PC-9 (cell line): ENCODE data around the gene TMTC2. TPM values are rescaled to one million over a fixed set of nuclear protein-coding genes. Genes with fewer than 3 reads are reported as not detected.

Experiments used
- BruUV-seq: library from RNA; stranded (reverse); fragments of 400-500 nt; replicated peaks from 2 replicates; lab custom pipeline; 2021; lab: Mats Ljungman, UMichigan
- CTCF ChIA-PET: fragments of 300-600 bp; sonication (Branson Sonifier 250); formaldehyde crosslinking; loops from one replicate; lab custom pipeline; 2022; ENCODE audit warnings: antibody characterized with exemption; lab: Charles Lee
- POLR2A ChIA-PET: fragments of 300-600 bp; sonication (Branson Sonifier 250); formaldehyde crosslinking; loops from one replicate; lab custom pipeline; 2022; ENCODE audit warnings: antibody characterized with exemption; ENCODE audit not compliant: unreplicated experiment; lab: Charles Lee
- DNase-seq, 2 experiments: peaks; one replicate each; pipeline versions ENCODE4 v3.0.0 to v3.0.0-alpha.2; 2015 to 2022; ENCODE audit warnings: mixed read lengths in 1 of 2
- H2AFZ ChIP-seq: fragments of 200-600 bp; sonication (generic); 2 replicates; pipeline ENCODE4 v1.8.1; 2017; ENCODE audit warnings: antibody characterized with exemption
- H3F3A ChIP-seq: fragments of 200-600 bp; sonication (generic); 2 replicates; pipeline ENCODE4 v1.8.1; 2017; ENCODE audit warnings: antibody characterized with exemption, mild to moderate bottlenecking, low read depth; ENCODE audit not compliant: insufficient read depth
- H3K27ac ChIP-seq: fragments of 200-600 bp; sonication (generic); 2 replicates; pipeline ENCODE4 v1.6.1; 2016; ENCODE audit warnings: mixed run types
- H3K27me3 ChIP-seq: fragments of 200-600 bp; sonication (generic); 2 replicates; pipeline ENCODE4 v1.6.1; 2016; ENCODE audit warnings: low read depth, mixed run types; ENCODE audit not compliant: insufficient read depth
- H3K36me3 ChIP-seq: fragments of 200-600 bp; sonication (generic); 2 replicates; pipeline ENCODE4 v1.6.1; 2016; ENCODE audit warnings: low read depth, mixed run types
- H3K4me1 ChIP-seq: fragments of 200-600 bp; sonication (generic); replicated peaks from 2 replicates; pipeline ENCODE4 v1.6.1; 2016; ENCODE audit warnings: mixed run types; ENCODE audit not compliant: insufficient read depth
- H3K4me2 ChIP-seq: fragments of 200-600 bp; sonication (generic); 2 replicates; pipeline ENCODE4 v1.6.1; 2017; ENCODE audit warnings: mixed run types
- H3K4me3 ChIP-seq: fragments of 200-600 bp; sonication (generic); 2 replicates; pipeline ENCODE4 v1.6.1; 2016; ENCODE audit warnings: mixed run types
- H3K79me2 ChIP-seq: fragments of 200-600 bp; sonication (generic); 2 replicates; pipeline ENCODE4 v1.6.1; 2017; ENCODE audit warnings: low read depth, mixed run types
- H3K9me2 ChIP-seq: fragments of 200-600 bp; sonication (generic); 2 replicates; pipeline ENCODE4 v1.8.1; 2017; ENCODE audit warnings: mild to moderate bottlenecking; ENCODE audit not compliant: insufficient read depth
- H3K9me3 ChIP-seq: fragments of 200-600 bp; sonication (generic); 2 replicates; pipeline ENCODE4 v1.8.1; 2016; ENCODE audit warnings: low read depth; ENCODE audit not compliant: insufficient read depth
- H4K20me1 ChIP-seq: fragments of 200-600 bp; sonication (generic); 2 replicates; pipeline ENCODE4 v1.8.1; 2017; ENCODE audit not compliant: insufficient read depth
- EZH2 ChIP-seq: fragments of 200-600 bp; sonication (generic); IDR thresholded peaks from 2 replicates; pipeline ENCODE4 v1.8.0; 2017; ENCODE audit warnings: antibody characterized with exemption, low read depth
- intact Hi-C: fragments of 100-400 bp; cut with micrococcal nuclease; formaldehyde crosslinking; loops from one replicate; pipeline ENCODE4 v1.10.0; 2022; ENCODE audit not compliant: unreplicated experiment
- total RNA-seq: library from RNA; stranded (reverse); gene quantifications from 2 replicates; pipeline ENCODE4 v1.2.3, GENCODE V29; 2021
- TF ChIP-seq, protein P1 (sequence below): fragments of 200-600 bp; sonication (generic); conservative IDR thresholded peaks from 2 replicates; pipeline ENCODE4 v1.6.1; 2017; ENCODE audit warnings: mixed run types, antibody characterized with exemption, mild to moderate bottlenecking, moderate library complexity

The TMTC2 gene
- total RNA-seq, 1 experiment from 2014 or later = 8.6 TPM

DNA sequence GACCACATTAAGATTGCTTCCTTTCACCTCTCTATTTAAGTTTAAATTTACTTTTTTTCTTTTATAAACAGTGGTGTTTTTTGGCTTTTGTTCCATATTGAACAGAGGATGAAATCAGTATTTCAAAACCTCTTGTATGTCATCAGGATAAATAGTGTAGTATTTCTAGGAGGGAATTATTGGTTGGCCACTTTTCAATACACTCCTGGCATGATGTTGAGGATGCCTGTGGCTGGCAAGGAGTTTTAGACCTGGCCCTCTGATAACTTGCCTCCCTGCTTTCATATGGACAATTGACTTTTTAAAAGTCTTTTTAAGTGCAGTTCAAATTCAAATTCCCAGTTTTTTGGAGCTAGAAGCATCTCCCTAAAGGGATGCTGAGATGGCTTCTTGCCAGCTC lies 9.8 kb downstream of the TMTC2 start:
- POLR2A ChIA-PET = no interaction called here
- intact Hi-C loops = no loop called here
- Histone ChIP-seq H3K4me3 (no peak overlapping the region), H4K20me1 (no peaks in the 10 kb centered on the region), H3K79me2 (no peaks in the 10 kb centered on the region), H3K27ac (no peak overlapping the region), H3K36me3 (no peaks in the 10 kb centered on the region), H3K9me3 (no peaks in the 10 kb centered on the region), H3K4me2 (no peak overlapping the region), H3K4me1 (peaks cover 8% of the 10 kb centered on the region; the same call in 1 of the 2 replicates), H3K9me2 (no peaks in the 10 kb centered on the region; the same call in 1 of the 2 replicates), H3K27me3 (no peaks in the 10 kb centered on the region), H2AFZ (no peak overlapping the region), H3F3A (peaks cover 6% of the 10 kb centered on the region; the same call in 1 of the 2 replicates)
- no peak for DNase-seq
- TF ChIP-seq, protein P1, sequence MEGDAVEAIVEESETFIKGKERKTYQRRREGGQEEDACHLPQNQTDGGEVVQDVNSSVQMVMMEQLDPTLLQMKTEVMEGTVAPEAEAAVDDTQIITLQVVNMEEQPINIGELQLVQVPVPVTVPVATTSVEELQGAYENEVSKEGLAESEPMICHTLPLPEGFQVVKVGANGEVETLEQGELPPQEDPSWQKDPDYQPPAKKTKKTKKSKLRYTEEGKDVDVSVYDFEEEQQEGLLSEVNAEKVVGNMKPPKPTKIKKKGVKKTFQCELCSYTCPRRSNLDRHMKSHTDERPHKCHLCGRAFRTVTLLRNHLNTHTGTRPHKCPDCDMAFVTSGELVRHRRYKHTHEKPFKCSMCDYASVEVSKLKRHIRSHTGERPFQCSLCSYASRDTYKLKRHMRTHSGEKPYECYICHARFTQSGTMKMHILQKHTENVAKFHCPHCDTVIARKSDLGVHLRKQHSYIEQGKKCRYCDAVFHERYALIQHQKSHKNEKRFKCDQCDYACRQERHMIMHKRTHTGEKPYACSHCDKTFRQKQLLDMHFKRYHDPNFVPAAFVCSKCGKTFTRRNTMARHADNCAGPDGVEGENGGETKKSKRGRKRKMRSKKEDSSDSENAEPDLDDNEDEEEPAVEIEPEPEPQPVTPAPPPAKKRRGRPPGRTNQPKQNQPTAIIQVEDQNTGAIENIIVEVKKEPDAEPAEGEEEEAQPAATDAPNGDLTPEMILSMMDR = no peak
- no peak for TF ChIP-seq EZH2
- CTCF ChIA-PET = no interaction called here
- BruUV-seq = no TSS peak

DNA sequence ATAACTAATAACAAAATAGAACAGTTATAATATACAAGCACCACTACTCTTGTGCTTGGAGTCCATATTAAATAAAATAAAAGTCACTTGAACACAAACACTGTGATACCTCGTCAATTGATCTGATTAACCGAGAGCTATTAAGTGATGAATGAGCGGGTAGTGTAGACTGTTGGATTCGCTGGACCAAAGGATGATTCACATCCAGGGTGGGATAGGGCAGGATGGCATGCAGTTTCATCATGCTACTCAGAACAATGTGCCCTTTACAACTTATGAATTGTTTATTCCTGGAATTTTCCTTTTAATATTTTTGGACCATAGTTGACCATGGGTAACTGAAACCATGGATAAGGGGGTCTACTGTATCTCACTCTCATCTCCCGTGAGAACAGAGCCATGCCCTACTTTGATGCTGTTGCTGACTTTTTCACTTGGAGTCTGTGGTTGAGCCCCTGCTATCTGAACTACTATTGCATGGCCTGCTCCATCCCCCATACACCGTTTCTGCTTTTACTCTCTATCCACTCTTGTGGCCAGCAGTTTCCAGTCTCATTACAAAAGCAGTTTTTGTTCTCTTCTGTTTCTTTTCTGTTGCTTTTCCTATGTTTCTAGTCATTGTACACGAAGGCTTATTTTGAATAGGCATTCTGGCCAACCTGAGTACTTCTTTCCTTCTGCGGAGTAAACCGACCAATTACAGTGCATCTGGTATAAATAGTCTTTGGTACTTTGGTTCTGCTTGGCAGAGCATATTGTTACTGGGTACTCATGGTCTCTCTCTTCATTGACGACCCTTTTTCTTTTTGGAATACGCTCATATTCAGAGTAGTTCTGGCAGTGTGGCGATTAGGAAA lies 12.2 kb downstream of the TMTC2 start:
- no peaks in the 10 kb centered on the region for H3K9me3 ChIP-seq
- H2AFZ ChIP-seq = no peak overlapping the region
- ChIA-PET POLR2A (no interaction called here), CTCF (no interaction called here)
- peaks cover 6% of the 10 kb centered on the region; the same call in 1 of the 2 replicates for H3F3A ChIP-seq
- no peaks in the 10 kb centered on the region for H3K36me3 ChIP-seq
- no peaks in the 10 kb centered on the region for H3K79me2 ChIP-seq
- H3K27ac ChIP-seq = no peak overlapping the region
- H3K4me2 ChIP-seq = no peak overlapping the region
- DNase-seq = no peak
- H3K9me2 ChIP-seq = no peaks in the 10 kb centered on the region
- BruUV-seq = no TSS peak
- no peaks in the 10 kb centered on the region for H3K27me3 ChIP-seq
- TF ChIP-seq, protein P1 = no peak
- no peak for TF ChIP-seq EZH2
- peaks cover 8% of the 10 kb centered on the region; the same call in 1 of the 2 replicates for H3K4me1 ChIP-seq
- H4K20me1 ChIP-seq = no peaks in the 10 kb centered on the region
- no peak overlapping the region for H3K4me3 ChIP-seq
- intact Hi-C loops = no loop called here

DNA sequence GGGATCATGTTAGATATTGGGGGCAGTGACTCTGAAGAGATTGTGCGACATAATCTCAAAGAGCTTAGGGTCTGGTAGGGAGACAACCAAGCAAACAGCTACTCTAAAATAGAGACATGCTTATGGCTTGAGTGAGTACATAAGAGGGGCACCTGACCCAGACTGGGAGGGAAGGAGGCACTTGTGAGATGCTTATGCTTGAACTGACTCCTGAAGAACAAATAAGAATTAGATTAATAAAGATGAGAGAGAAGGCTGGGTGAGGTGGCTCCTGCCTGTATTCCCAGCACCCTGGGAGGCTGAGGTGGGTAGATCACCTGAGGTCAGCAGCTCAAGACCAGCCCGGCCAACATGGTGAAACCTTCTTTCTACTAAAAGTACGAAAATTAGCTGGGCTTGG lies 19.1 kb downstream of the TMTC2 start:
- POLR2A ChIA-PET = no interaction called here
- Histone ChIP-seq H3K4me2 (no peak overlapping the region), H2AFZ (no peak overlapping the region), H3K4me1 (no peaks in the 10 kb centered on the region), H3K79me2 (no peaks in the 10 kb centered on the region), H3K4me3 (no peak overlapping the region), H3K27me3 (no peaks in the 10 kb centered on the region), H3K9me2 (no peaks in the 10 kb centered on the region), H3F3A (no peaks in the 10 kb centered on the region), H3K9me3 (no peaks in the 10 kb centered on the region), H3K27ac (no peak overlapping the region), H3K36me3 (no peaks in the 10 kb centered on the region), H4K20me1 (no peaks in the 10 kb centered on the region; the same call in 1 of the 2 replicates)
- TF ChIP-seq EZH2 = no peak
- TF ChIP-seq, protein P1 = no peak
- intact Hi-C loops = no loop called here
- no TSS peak for BruUV-seq
- DNase-seq = no peak
- CTCF ChIA-PET = no interaction called here
